ENCODE data around the gene SP140L.
"Not testable (repeated sequence)": the region's sequence is repeated elsewhere in the genome, so short reads cannot be mapped to it uniquely, and the experiment has no call there.

The SP140L gene

GRCh38 chr2:230305416-230306275 lies 21.3 kb upstream of the SP140L start:
- no peak overlapping the region for H3K4me3 ChIP-seq (ENCODE audit: low read depth, low read length)
- in situ Hi-C loops (cut with HindIII; ENCODE audit: low sequenced_read_pairs): no loop called here
- no peak for TF ChIP-seq CTCF (IDR thresholded peaks at IDR 0.05; ENCODE audit: low read depth, low read length, missing control alignments)
- no peak for DNase-seq (ENCODE audit: low read depth)

GRCh38 chr2:230306474-230306873 lies 20.5 kb upstream of the SP140L start:
- no peak for TF ChIP-seq CTCF (IDR thresholded peaks at IDR 0.05; ENCODE audit: low read depth, low read length, missing control alignments)
- H3K4me3 ChIP-seq (ENCODE audit: low read depth, low read length): no peak overlapping the region
- DNase-seq (ENCODE audit: low read depth): no peak
- in situ Hi-C loops (cut with HindIII; ENCODE audit: low sequenced_read_pairs): no loop called here

- H3K4me3 ChIP-seq (ENCODE audit: low read depth, low read length): no peak overlapping the region
- no peak for TF ChIP-seq CTCF (IDR thresholded peaks at IDR 0.05; ENCODE audit: low read depth, low read length, missing control alignments)
- no peak for DNase-seq (ENCODE audit: low read depth)
- in situ Hi-C loops (cut with HindIII; ENCODE audit: low sequenced_read_pairs): no loop called here
Measured at GRCh38 chr2:230307485-230307884, 19.5 kb upstream of the SP140L start.

- TF ChIP-seq CTCF (IDR thresholded peaks at IDR 0.05; ENCODE audit: low read depth, low read length, missing control alignments): no peak
- in situ Hi-C loops (cut with HindIII; ENCODE audit: low sequenced_read_pairs): no loop called here
- no peak for DNase-seq (ENCODE audit: low read depth)
- no peak overlapping the region for H3K4me3 ChIP-seq (ENCODE audit: low read depth, low read length)
Measured at GRCh38 chr2:230308402-230309000, 18.5 kb upstream of the SP140L start.

- in situ Hi-C loops (cut with HindIII; ENCODE audit: low sequenced_read_pairs); H3K4me3 ChIP-seq (ENCODE audit: low read depth, low read length); DNase-seq (ENCODE audit: low read depth): not testable (repeated sequence)
Measured at GRCh38 chr2:230310792-230311191, 16.2 kb upstream of the SP140L start.

GRCh38 chr2:230311634-230312033 lies 15.4 kb upstream of the SP140L start:
- H3K4me3 ChIP-seq (ENCODE audit: low read depth, low read length); in situ Hi-C loops (cut with HindIII; ENCODE audit: low sequenced_read_pairs); DNase-seq (ENCODE audit: low read depth): not testable (repeated sequence)

- DNase-seq (ENCODE audit: low read depth): no peak
- TF ChIP-seq CTCF (IDR thresholded peaks at IDR 0.05; ENCODE audit: low read depth, low read length, missing control alignments): no peak
- H3K4me3 ChIP-seq (ENCODE audit: low read depth, low read length): no peak overlapping the region
- in situ Hi-C loops (cut with HindIII; ENCODE audit: low sequenced_read_pairs): no loop called here
Measured at GRCh38 chr2:230312638-230313037, 14.4 kb upstream of the SP140L start.
